Thyroid gland (tissue), 4 donors: Measurements from ENCODE around the gene AIRE.

Experiments
- POLR2A ChIP-seq, 2 donors: fragments of 450-650 bp; IDR thresholded peaks; one replicate each; pipeline ENCODE4 v1.6.1; 2017; ENCODE audit warnings: antibody characterized with exemption in 2 of 2, mild to moderate bottlenecking in 2 of 2, moderate library complexity in 1 of 2
- TF ChIP-seq, protein P1 (sequence below), 6 experiments: fragments of 200-600 bp in 3 of 6; fragments of 450-650 bp in 3 of 6; sonication (generic) in 3 of 6; IDR thresholded peaks; one replicate each; pipeline ENCODE4 v1.5.1; 2016 to 2019; ENCODE audit warnings: antibody characterized with exemption in 6 of 6, mild to moderate bottlenecking in 2 of 6, inconsistent platforms in 1 of 6, moderate library complexity in 1 of 6

DNA sequence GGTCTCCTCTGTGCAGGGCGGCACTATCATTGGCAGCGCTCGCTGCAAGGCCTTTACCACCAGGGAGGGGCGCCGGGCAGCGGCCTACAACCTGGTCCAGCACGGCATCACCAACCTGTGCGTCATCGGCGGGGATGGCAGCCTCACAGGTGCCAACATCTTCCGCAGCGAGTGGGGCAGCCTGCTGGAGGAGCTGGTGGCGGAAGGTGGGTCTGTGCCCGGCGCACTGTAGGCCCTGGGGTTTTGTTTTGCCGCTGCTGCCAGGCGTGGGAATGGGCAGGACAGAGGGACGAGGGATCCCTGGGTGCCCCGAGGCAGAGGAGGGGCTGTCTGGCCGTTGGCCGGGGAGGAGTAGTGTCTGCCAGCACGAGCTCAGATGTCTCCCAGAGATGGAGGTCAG lies 26.4 kb downstream of the AIRE start:
- TF ChIP-seq, protein P1, sequence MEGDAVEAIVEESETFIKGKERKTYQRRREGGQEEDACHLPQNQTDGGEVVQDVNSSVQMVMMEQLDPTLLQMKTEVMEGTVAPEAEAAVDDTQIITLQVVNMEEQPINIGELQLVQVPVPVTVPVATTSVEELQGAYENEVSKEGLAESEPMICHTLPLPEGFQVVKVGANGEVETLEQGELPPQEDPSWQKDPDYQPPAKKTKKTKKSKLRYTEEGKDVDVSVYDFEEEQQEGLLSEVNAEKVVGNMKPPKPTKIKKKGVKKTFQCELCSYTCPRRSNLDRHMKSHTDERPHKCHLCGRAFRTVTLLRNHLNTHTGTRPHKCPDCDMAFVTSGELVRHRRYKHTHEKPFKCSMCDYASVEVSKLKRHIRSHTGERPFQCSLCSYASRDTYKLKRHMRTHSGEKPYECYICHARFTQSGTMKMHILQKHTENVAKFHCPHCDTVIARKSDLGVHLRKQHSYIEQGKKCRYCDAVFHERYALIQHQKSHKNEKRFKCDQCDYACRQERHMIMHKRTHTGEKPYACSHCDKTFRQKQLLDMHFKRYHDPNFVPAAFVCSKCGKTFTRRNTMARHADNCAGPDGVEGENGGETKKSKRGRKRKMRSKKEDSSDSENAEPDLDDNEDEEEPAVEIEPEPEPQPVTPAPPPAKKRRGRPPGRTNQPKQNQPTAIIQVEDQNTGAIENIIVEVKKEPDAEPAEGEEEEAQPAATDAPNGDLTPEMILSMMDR (IDR thresholded peaks at IDR 0.05): no peak
- TF ChIP-seq POLR2A (IDR thresholded peaks at IDR 0.05): no peak
